Naive B cell (primary cell): ENCODE results near the gene SLC25A26. TPM values are rescaled to one million over a fixed set of nuclear protein-coding genes. Genes with fewer than 3 reads are reported as not detected.

Experiments
- ATAC-seq, 2 donors: fragments of 150-1000 bp; cut with Tn5 transposase; 2 replicates each; pipeline ENCODE4 v1.10.0; 2021; ENCODE audit warnings: low read depth in 2 of 2, mild to moderate bottlenecking in 2 of 2, moderate library complexity in 2 of 2
- DNase-seq: peaks from one replicate; pipeline ENCODE4 v3.0.0; 2022
- H3K27ac Mint-ChIP-seq, 6 donors: one replicate each; pipeline ENCODE4 v1.8.0; 2020 to 2022; ENCODE audit warnings: mild to moderate bottlenecking in 6 of 6, mixed read lengths in 6 of 6, moderate library complexity in 5 of 6, inconsistent platforms in 2 of 6
- H3K27me3 Mint-ChIP-seq, 3 donors: one replicate each; pipeline ENCODE4 v1.8.0; 2021 to 2022; ENCODE audit warnings: mixed read lengths in 3 of 3, mild to moderate bottlenecking in 1 of 3
- H3K36me3 Mint-ChIP-seq, 2 donors: one replicate each; pipeline ENCODE4 v1.8.0; 2020 to 2022; ENCODE audit warnings: mixed read lengths in 2 of 2, inconsistent platforms in 1 of 2, mild to moderate bottlenecking in 1 of 2
- H3K4me1 Mint-ChIP-seq, 3 donors: one replicate each; pipeline ENCODE4 v1.8.0; 2020 to 2022; ENCODE audit warnings: mixed read lengths in 3 of 3, inconsistent platforms in 1 of 3, mild to moderate bottlenecking in 1 of 3, moderate library complexity in 1 of 3
- H3K4me3 Mint-ChIP-seq, 8 donors: one replicate each; pipeline ENCODE4 v1.8.0; 2020 to 2022; ENCODE audit warnings: mild to moderate bottlenecking in 8 of 8, mixed read lengths in 8 of 8, moderate library complexity in 8 of 8, inconsistent platforms in 2 of 8
- H3K9me3 Mint-ChIP-seq, 7 donors: one replicate each; pipeline ENCODE4 v1.8.0; 2020 to 2022; ENCODE audit warnings: mixed read lengths in 7 of 7, mild to moderate bottlenecking in 5 of 7, inconsistent platforms in 2 of 7, moderate library complexity in 1 of 7
- polyA plus RNA-seq, 6 donors: library from polyadenylated mRNA; unstranded; fragments of 300-500 nt; fragmentation: Illumina TruSeq; gene quantifications; one replicate each; pipeline ENCODE4 v1.2.3, GENCODE V29; 2021; ENCODE audit warnings: low read depth in 6 of 6

Gene SLC25A26
- polyA plus RNA-seq: 10 to 100 TPM; 25.9 to 80.1 (median 35.3) TPM

GRCh38 chr3:66220602-66221377 is at the start of gene SLC25A26:
Gene SLC25A26, plus strand, starts transcription at chr3:66221001. Its CDS starts 94 bp downstream, at chr3:66221095.
- peak within 1 kb of the TSS; percentile 86 to 100 (median 97) for H3K4me3 Mint-ChIP-seq
- peaks cover 0 to 14% (median 4%) of the 10 kb centered on the region in 3 donors for H3K27me3 Mint-ChIP-seq
- ATAC-seq (peak; percentile 94 to 96), DNase-seq (peak; percentile 94)
- H3K27ac Mint-ChIP-seq: peak within 1 kb of the TSS; percentile 79 to 97 (median 94)
- peaks cover 0 to 2% of the 10 kb centered on the region in 2 donors for H3K36me3 Mint-ChIP-seq
- no peaks in the 10 kb centered on the region for H3K9me3 Mint-ChIP-seq
- H3K4me1 Mint-ChIP-seq: peaks cover 25 to 37% (median 33%) of the 10 kb centered on the region in 3 donors

DNA sequence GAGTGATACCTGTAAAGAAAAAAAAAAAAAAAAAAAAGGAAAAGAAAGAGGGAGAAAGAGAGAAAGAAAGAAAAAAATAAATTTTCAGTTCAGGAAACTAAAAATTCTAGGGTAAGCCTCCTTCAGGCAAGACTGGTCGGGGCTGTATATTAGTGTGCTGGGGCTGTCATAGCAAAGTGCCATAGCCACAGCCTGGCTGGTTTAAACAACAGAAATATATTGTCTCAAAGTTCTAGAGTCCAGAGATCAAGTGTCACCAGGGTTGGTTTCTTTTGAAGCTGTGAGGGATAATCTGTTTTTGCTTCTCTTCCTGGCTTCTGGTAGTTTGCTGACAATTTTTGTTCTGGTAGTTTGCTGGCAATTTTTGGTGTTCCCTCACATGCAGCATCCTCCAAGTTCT is 48.4 kb upstream of the SLC25A26 start:
- H3K4me1 Mint-ChIP-seq: no peaks in the 10 kb centered on the region
- H3K36me3 Mint-ChIP-seq: peaks cover 0 to under 1% of the 10 kb centered on the region in 2 donors
- ATAC-seq (no peak), DNase-seq (no peak)
- H3K4me3 Mint-ChIP-seq: no peak overlapping the region
- no peak overlapping the region for H3K27ac Mint-ChIP-seq
- no peaks in the 10 kb centered on the region for H3K9me3 Mint-ChIP-seq
- H3K27me3 Mint-ChIP-seq: peaks cover 3 to 14% (median 13%) of the 10 kb centered on the region in 3 donors

DNA sequence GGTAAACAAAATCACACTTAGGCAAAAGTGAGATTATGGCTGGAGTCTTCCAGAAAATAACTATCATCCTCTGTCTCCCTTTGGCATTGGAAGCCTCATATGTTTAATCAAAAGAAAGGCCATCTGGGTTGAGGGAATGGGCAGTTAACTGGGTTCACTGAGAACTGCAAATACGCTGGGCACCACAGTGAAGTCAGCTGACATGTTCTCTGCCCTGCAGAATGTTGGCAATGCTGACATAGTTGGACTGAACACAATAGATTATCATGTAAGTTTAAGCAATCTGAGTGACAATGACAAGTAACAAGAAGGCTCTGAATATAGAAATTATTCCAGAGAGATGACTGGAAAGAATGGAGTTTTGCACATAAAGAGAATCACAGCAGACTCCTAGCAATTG is 43.8 kb upstream of the SLC25A26 start:
- Mint-ChIP-seq H3K4me1 (no peaks in the 10 kb centered on the region), H3K36me3 (no peaks in the 10 kb centered on the region), H3K27me3 (peaks cover 8 to 14% (median 9%) of the 10 kb centered on the region in 3 donors), H3K27ac (no peak overlapping the region), H3K4me3 (no peak overlapping the region), H3K9me3 (no peaks in the 10 kb centered on the region)
- DNase-seq: no peak
- ATAC-seq: no peak

GRCh38 chr3:66178206-66178605 is 42.6 kb upstream of the SLC25A26 start:
- no peak for ATAC-seq
- H3K4me1 Mint-ChIP-seq: no peaks in the 10 kb centered on the region
- no peaks in the 10 kb centered on the region for H3K9me3 Mint-ChIP-seq
- DNase-seq: no peak
- peaks cover 2 to 9% (median 4%) of the 10 kb centered on the region in 3 donors for H3K27me3 Mint-ChIP-seq
- H3K4me3 Mint-ChIP-seq: no peak overlapping the region
- H3K27ac Mint-ChIP-seq: no peak overlapping the region
- H3K36me3 Mint-ChIP-seq: no peaks in the 10 kb centered on the region

GRCh38 chr3:66179793-66180192 is 41.0 kb upstream of the SLC25A26 start:
- no peak for ATAC-seq

DNA sequence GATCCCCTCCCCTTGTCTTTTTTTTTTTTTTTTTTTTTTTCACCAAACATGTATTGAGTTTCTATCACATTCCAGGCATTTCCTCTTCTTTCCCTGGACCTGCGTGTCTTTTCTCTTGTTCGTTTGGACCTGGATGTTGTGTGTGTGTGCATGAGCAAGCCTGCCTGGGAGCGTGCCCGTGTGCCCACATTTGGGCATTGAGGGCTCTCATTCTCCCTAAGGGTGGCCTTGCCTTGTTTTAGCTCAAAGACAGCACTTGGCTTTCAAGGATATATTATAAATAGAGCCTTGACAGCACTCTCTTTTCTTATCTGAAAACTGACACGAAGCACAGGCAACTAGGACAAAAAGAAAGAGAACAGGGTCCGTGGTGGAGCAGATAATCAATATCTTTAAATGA is 39.0 kb upstream of the SLC25A26 start:
- Mint-ChIP-seq H3K4me1 (no peaks in the 10 kb centered on the region), H3K9me3 (peaks cover 0 to 9% (median 0%) of the 10 kb centered on the region in 7 donors), H3K27ac (peak overlapping the region in 1 of 6 donors; percentile 40), H3K4me3 (no peak overlapping the region), H3K36me3 (no peaks in the 10 kb centered on the region), H3K27me3 (peaks cover 4 to 18% (median 8%) of the 10 kb centered on the region in 3 donors)
- ATAC-seq (no peak), DNase-seq (no peak)

More at GRCh38 chr3:66179793-66180192, 41.0 kb upstream of the SLC25A26 start:
- Mint-ChIP-seq H3K27ac (no peak overlapping the region), H3K36me3 (no peaks in the 10 kb centered on the region), H3K4me3 (no peak overlapping the region), H3K9me3 (no peaks in the 10 kb centered on the region), H3K4me1 (no peaks in the 10 kb centered on the region), H3K27me3 (peaks cover 0 to 9% (median 4%) of the 10 kb centered on the region in 3 donors)
- no peak for DNase-seq

DNA sequence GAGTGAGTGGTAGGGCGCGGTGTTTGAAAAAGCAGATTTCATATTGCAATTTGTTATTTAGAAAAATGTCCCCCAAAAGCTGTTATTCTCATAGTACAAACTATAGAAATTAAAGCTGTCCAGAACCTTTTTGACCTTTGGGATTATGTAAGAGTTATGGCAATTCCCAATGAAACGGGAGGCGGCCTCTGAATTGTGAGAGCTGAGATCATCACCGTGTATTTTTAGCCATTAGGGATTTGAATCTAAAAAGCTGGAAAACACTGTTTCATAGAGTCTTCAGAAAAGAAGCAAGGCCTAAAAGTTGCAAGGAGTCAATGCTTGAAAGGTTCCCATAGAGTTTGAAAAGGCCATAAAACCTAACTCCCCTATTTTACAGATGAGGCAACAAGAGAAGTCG is 38.6 kb upstream of the SLC25A26 start:
- no peak for ATAC-seq
- Mint-ChIP-seq H3K4me3 (no peak overlapping the region), H3K27ac (no peak overlapping the region), H3K27me3 (peaks cover 3 to 22% (median 13%) of the 10 kb centered on the region in 3 donors), H3K4me1 (no peaks in the 10 kb centered on the region), H3K36me3 (no peaks in the 10 kb centered on the region), H3K9me3 (peaks cover 0 to 12% (median 0%) of the 10 kb centered on the region in 7 donors)
- DNase-seq: no peak

- Mint-ChIP-seq H3K27ac (no peak overlapping the region), H3K4me3 (no peak overlapping the region), H3K27me3 (peaks cover 20 to 34% (median 33%) of the 10 kb centered on the region in 3 donors), H3K9me3 (peaks cover 0 to 21% (median 2%) of the 10 kb centered on the region in 7 donors), H3K36me3 (peaks cover 0 to 9% of the 10 kb centered on the region in 2 donors), H3K4me1 (no peaks in the 10 kb centered on the region)
- DNase-seq (no peak), ATAC-seq (no peak)
These were observed 34.3 kb upstream of the SLC25A26 start for GRCh38 chr3:66186545-66186944.

- ATAC-seq: no peak
- Mint-ChIP-seq H3K4me3 (no peak overlapping the region), H3K27me3 (peaks cover 27 to 46% (median 33%) of the 10 kb centered on the region in 3 donors), H3K4me1 (no peaks in the 10 kb centered on the region), H3K9me3 (peaks cover 0 to 10% (median 0%) of the 10 kb centered on the region in 7 donors), H3K27ac (no peak overlapping the region), H3K36me3 (peaks cover 0 to 7% of the 10 kb centered on the region in 2 donors)
- no peak for DNase-seq
These were observed 25.4 kb upstream of the SLC25A26 start for GRCh38 chr3:66195347-66195783.

GRCh38 chr3:66196633-66197032 is 24.2 kb upstream of the SLC25A26 start:
- ATAC-seq (no peak), DNase-seq (no peak)
- H3K9me3 Mint-ChIP-seq: peaks cover 0 to 10% (median 0%) of the 10 kb centered on the region in 7 donors
- no peak overlapping the region for H3K27ac Mint-ChIP-seq
- H3K4me3 Mint-ChIP-seq: no peak overlapping the region
- peaks cover 27 to 46% (median 33%) of the 10 kb centered on the region in 3 donors for H3K27me3 Mint-ChIP-seq
- peaks cover 0 to 7% of the 10 kb centered on the region in 2 donors for H3K36me3 Mint-ChIP-seq
- no peaks in the 10 kb centered on the region for H3K4me1 Mint-ChIP-seq

- H3K27ac Mint-ChIP-seq: no peak overlapping the region
- peaks cover 0 to 7% of the 10 kb centered on the region in 2 donors for H3K36me3 Mint-ChIP-seq
- DNase-seq (no peak), ATAC-seq (no peak)
- no peaks in the 10 kb centered on the region for H3K4me1 Mint-ChIP-seq
- peaks cover 27 to 38% (median 33%) of the 10 kb centered on the region in 3 donors for H3K27me3 Mint-ChIP-seq
- peaks cover 0 to 10% (median 0%) of the 10 kb centered on the region in 7 donors for H3K9me3 Mint-ChIP-seq
- no peak overlapping the region for H3K4me3 Mint-ChIP-seq
These were observed 22.2 kb upstream of the SLC25A26 start for GRCh38 chr3:66198437-66199088.

DNA sequence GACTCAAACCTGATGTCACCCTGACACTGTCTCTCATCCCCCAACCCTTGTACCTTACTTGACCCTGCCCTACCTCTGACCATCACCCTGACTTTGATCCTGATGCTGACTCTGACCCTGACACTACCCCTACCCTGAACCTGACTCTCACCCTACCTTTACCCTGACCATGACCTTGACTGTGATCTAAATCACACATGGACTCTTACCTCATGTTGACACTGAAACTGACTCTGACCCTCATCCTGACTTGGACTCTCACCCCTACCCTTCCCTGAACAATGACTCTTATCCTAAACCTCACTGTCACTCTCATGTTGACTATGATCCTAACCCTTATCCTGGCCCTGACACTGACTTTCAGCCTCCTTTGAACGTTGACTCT is 21.7 kb upstream of the SLC25A26 start:
- Mint-ChIP-seq H3K4me3 (no peak overlapping the region), H3K9me3 (peaks cover 0 to 10% (median 0%) of the 10 kb centered on the region in 7 donors), H3K4me1 (no peaks in the 10 kb centered on the region), H3K27ac (no peak overlapping the region), H3K36me3 (peaks cover 0 to 7% of the 10 kb centered on the region in 2 donors), H3K27me3 (peaks cover 27 to 40% (median 33%) of the 10 kb centered on the region in 3 donors)
- no peak for DNase-seq
- ATAC-seq: no peak

DNA sequence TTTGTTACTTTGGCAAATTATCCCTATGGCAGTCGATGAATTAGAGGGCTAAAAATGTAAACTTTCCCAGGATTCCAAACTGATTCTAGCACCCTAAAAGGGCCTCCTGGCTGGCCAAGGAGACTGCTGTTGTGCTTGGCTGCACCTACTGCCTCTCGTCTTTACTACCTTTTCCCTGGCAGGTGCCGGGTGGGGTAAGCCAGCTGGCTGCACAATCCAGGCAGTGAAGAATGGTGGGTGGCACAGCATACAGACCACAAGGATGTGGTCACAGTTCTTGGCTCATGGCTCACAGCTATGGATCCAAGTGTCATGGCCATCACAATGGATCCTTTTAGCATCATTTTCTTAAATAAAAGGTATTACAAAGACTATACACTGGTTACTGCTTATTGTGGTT is 20.7 kb upstream of the SLC25A26 start:
- Mint-ChIP-seq H3K27ac (no peak overlapping the region), H3K27me3 (peaks cover 33 to 48% (median 41%) of the 10 kb centered on the region in 3 donors), H3K9me3 (peaks cover 0 to 10% (median 0%) of the 10 kb centered on the region in 7 donors), H3K36me3 (peaks cover 0 to 7% of the 10 kb centered on the region in 2 donors), H3K4me1 (no peaks in the 10 kb centered on the region), H3K4me3 (no peak overlapping the region)
- DNase-seq: no peak
- no peak for ATAC-seq
